Urothelium cell line (cell line): ENCODE measurements around the gene KCNK5.

Source experiments
- DNase-seq: peaks from one replicate; pipeline ENCODE4 v3.0.0; 2011; ENCODE audit warnings: low spot score, mixed read lengths
- FAIRE-seq: peaks from 2 replicates; lab custom pipeline; 2011; peaks lifted over from hg19 to GRCh38; lab: Jason Lieb, UNC

Gene KCNK5

GRCh38 chr6:39243809-39244208 lies 14.5 kb upstream of the KCNK5 start:
- DNase-seq, result no peak
- FAIRE-seq, result no peak

GRCh38 chr6:39240155-39240757 lies 11.0 kb upstream of the KCNK5 start:
- FAIRE-seq (no peak), DNase-seq (no peak)

GRCh38 chr6:39239527-39240154 lies 10.4 kb upstream of the KCNK5 start:
- FAIRE-seq, result no peak

DNA sequence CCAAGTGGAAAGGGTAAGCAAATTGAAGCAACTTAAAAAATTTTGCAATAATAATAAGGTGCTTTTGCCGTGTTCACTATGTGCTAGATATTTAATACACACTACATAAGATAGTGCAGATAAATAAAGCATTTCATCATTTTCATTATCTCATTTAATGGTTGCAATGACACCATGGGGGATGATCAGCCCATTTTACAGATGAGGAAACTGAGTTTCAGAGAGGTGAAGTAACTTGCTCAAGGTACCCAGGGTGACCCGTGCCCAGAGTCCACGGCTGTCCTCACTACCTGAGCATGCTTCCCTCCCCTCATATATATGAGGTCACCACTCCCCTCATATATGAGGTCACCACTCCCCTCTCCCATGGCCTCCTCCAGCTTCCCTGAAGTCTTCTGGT lies 7.5 kb upstream of the KCNK5 start:
- no peak for FAIRE-seq
- no peak for DNase-seq

More at GRCh38 chr6:39239527-39240154, 10.4 kb upstream of the KCNK5 start:
- no peak for DNase-seq

DNA sequence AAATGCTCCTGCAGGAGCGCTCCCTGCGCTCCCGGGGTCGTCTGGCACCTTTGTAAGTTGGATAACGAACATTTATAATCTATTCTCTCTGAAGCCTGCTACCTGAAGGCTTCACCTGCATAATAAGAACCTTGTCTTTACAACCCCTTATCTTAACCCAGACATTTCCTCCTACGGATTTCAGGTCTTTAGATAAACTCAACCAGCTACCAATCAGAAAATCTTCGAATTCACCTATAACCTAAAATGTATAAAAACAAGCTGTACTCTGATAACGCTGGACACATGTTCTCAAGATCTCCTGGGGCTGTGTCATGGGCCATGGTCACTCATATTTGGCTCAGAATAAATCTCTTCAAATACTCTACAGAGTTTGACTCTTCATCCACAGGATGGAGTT lies 4.1 kb upstream of the KCNK5 start:
- FAIRE-seq (no peak), DNase-seq (no peak)

DNA sequence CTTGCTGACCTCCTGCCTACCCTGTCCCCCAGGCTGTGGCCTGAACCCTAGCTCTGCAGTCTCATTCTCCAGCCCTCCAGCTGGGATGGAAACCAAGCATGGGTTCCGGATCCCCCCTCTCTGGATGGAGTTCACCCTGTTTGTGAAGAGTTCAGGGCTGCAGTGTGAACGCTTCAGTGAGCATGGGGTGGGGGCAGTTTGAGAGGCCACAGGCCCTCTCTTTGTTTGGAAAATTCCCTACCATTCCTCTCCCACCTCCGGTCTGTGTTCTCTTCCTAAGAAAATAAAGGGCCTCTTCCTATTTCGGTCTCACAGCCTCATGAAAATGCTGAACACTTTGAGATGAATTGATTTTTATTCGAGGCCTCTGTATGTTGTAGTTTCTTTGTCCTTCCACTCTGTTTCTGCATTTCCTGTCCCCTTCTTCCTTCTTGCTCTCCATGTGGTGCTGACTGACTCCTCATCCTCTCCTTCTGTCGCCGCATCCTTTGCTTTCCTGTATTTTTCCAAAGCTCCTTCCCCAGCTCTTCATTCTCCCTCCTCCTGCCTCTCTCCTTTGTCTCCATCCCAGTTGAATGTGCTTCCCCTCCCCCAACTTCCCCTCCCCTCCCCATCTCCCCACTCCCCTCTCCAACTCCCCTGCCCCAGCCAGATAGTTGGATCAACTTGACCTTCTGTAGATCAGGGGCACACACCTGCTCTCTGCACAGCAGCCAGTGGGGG lies 2.4 kb upstream of the KCNK5 start:
- DNase-seq (no peak), FAIRE-seq (no peak)

DNA sequence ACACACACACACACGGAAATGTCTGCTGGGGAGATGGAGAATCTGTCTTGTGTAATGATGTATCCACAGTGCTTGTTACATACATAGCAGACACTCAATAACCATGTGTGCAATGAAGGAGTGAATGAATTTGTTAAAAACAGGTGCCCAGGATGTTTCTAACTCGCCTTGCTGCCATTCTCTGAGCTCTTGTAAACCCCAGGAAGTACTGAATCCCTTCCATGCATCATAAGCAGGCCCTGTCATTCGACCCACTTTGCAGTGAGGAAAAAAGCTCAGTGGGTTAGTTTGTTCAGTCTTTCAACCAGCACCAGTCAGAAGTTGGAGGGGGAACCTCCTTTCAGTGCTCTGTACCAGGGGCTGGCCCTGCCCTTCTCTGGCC lies 1.4 kb upstream of the KCNK5 start:
- FAIRE-seq, result no peak
- DNase-seq, result no peak

DNA sequence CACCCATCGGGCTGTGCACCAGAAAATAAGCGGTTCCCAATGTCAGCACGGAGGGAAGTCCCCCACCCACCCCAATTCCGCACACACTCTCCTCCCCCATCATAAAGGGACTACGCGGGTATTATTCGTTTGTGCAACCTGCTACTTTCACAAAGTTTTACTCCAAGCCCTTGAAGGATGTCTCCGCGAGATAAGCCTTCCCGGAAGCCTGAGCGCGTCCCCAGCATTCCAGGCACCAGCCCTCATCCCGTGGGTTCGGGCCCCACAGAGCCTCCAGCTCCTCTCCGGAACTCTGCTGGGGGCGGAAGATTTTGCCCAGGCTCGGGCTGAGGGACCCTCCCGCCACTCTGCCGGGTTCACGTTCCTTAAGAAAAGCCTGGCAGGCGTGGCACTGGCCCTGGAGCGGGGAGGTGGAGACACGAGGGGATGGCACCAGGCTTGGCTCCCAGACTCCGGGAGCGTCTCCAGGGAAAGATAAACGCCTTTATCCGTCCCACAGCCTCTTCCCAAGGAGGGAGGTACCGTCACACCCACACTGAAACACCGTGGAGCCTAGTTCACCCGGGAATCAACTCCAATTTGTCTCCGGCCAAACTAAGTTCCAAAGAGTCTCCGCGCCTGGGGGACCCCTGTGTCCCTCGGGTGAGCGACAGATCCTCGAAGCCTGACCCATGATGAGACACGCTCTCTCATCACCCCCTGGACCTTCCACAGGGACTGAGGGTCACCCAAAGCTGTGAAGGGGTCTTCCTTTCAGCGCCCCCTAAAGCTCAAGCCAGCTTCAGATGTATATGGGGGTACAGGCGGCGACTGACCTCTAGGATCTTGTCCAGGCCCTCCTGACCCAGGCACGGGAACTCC lies 934 bp downstream of the KCNK5 start:
- peak; percentile 31 for DNase-seq
- FAIRE-seq, result no peak

- DNase-seq, result no peak
- FAIRE-seq, result no peak
These were observed 1.8 kb downstream of the KCNK5 start for GRCh38 chr6:39227476-39227875.

DNA sequence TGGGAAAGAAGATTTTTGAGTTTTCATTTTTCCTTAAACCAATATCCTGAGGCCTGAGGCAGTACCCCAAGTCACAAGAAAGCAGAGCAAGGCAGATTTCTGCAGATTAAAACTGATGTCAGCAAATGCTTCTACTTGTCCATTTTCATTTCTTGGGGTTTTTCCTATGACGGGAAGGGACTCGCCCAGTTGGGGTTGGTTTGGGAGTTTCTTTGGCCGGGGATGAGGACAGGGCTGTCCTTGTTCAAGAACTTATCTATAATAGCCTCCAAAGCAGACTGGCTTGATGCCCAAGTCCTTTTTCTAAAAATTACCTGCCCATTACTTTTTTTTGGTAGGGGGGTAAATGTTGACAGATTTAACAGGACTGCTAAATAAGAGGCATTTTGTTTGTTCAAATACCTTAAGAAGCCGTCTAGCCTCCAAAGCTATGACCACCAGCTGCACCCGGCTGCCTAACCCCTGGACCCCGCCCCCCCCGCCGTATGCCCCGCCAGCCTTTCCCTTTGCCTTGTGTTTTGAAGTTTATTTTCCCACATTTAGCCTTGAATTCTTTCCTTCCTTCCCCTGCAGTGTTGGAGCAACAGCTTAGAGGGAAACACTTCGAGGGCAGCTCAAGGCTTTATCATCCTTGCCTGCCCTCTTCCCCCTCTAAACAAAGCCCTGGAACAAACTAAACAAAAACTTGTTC lies 2.5 kb downstream of the KCNK5 start:
- DNase-seq (no peak), FAIRE-seq (no peak)

DNA sequence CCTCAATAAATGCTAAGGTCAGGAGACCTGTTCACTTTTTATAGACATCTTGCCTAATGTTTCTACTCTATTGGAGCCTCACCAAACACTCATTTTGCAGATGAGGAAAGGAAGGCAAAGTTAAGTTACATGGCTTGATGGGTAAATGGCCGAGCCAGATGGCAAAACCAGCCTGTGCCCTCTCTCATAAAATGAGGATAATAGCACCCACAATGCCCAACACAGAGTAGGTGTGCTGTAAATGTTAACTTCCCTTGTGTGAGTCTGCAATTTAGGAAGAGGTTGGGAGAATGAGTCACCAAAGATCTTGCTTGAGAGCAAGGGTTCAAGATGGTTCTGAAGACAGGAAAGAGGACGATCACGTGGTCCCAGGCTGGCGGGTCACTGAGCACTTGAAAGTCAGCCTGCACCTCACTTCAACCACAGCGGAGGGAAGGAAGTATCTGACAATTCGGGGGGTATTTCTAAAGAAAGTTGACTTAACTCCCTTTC lies 3.3 kb downstream of the KCNK5 start:
- DNase-seq (no peak), FAIRE-seq (no peak)

DNA sequence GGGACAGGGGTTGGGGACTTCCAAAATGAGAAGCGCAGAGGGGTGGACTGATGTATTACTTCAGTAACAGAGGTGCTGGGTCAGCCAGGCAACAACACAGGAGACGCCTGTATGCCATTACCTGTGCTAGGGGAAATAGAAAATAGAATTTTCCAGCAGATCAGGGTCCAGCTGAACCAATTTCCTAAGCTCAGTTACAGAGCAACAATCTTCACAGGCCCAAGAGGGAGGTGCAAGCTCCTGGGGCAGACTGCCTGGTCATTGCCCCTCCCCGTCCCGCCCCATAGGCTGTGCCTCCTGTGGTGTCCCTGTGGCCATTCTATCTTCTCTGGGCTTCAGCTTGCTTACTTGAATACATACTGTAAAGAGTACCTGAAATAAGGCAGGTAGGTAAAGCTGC lies 3.7 kb downstream of the KCNK5 start:
- DNase-seq, result no peak
- no peak for FAIRE-seq

DNA sequence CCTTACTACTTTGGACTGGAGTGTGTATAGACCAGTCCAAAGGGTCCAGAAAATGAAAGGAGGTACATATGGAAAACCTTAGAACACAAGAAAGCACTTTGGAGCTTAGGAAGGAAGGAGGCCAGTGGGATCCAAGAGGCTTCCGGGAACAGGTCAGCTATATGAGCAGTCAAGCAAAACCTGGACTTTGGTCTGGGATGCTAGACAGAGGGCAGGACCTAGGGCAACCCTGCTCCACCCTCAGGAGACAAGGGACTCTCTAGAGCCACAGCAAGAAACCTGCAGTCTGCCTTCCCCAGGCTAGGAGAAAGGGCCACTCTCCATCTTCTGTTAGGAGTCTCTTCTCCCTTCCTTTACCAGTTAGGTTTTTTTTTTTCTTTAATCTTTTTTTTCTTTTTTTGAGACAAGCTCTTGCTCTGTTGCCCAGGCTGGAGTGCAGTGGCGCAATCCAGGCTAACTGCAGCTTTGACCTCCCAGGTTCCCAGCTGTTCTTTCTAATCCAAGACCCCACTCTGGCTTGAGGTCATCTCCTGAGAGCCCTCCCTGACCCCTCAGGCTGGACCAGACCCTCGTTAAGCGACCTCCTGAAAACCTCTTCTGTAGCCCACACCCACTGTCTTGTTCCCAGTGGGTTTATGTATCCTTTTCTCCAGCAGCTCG lies 4.6 kb downstream of the KCNK5 start:
- no peak for FAIRE-seq
- no peak for DNase-seq

- DNase-seq (no peak), FAIRE-seq (no peak)
These were observed 5.3 kb downstream of the KCNK5 start for GRCh38 chr6:39224011-39224410.

DNA sequence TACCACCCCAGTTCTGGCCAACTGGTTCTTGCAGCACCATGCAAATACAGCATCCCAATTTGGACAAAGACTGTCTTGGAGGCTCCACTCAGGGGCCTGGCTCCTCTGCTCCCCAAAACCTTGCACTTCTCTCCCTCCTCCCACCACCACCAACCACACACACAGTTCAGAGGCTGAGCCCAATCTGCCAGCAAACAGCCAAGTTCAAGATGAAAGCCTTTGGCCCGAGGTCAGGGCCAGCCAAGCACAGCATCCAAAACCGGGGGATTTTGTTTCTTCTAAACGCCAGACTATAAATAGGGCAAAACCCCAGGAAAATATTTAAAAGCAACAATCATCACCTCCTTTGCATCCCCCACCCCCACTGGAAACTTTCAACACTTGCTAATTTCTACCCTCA lies 5.7 kb downstream of the KCNK5 start:
- DNase-seq, result no peak
- no peak for FAIRE-seq

DNA sequence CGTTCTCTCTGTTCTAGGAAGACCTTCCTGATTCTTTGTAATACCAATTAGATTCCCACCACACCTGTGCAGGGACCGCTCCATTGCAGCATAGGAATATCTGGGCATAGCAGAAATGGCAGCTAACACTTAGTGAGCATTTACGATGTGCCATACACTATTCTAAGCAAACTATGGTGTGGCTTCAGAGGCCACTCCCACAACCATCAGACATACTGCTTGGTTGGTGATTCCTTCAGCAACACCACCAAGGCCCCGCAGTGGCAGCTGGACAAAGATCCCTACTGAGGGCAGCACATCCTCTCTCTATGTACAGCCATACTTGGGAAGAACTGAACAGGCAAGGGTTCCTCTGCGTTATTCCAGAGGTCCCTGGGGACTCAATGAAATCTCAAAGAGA lies 6.2 kb downstream of the KCNK5 start:
- DNase-seq (no peak), FAIRE-seq (no peak)

GRCh38 chr6:39221779-39222641 lies 7.3 kb downstream of the KCNK5 start:
- FAIRE-seq (no peak), DNase-seq (no peak)

DNA sequence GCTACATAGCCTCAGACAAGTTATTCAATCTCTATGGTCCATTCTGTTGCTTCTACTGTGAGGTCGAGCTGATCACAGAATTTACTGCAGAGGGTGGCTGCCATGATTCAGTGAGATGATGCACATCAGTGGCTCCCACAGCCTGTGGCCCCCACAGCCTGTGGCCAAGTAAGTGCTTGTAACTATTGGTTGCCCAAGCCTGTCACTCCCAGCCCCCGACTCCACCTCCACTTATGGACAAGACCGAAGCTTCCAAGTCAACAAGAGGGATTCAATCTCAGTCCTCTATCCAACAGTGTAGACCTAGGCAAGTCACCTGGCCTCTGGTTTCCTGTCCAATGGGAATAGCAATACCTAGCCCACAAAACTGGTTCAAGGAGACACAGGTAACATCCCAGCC lies 8.2 kb downstream of the KCNK5 start:
- DNase-seq (no peak), FAIRE-seq (no peak)

GRCh38 chr6:39218868-39219567 lies 10.3 kb downstream of the KCNK5 start:
- FAIRE-seq (no peak), DNase-seq (no peak)
